Activated CD4-positive, alpha-beta T cell treated with anti-CD3 and anti-CD28 coated beads for 36 hours (primary cell): ENCODE results near the gene DISP3. TPM values are rescaled to one million over a fixed set of nuclear protein-coding genes. Genes with fewer than 3 reads are reported as not detected.

Source experiments
- ATAC-seq: fragments of 200-7000 bp; cut with Tn5 transposase; one replicate; pipeline ENCODE4 v1.10.0; 2021; ENCODE audit warnings: mild to moderate bottlenecking, moderate library complexity
- CTCF ChIA-PET: fragments of 350-600 bp; sonication (Branson Sonifier 250); formaldehyde crosslinking; loops from one replicate; lab custom pipeline; 2021; ENCODE audit warnings: antibody characterized with exemption; lab: Charles Lee
- POLR2A ChIA-PET: fragments of 350-600 bp; sonication (Branson Sonifier 250); formaldehyde crosslinking; loops from one replicate; lab custom pipeline; 2021; ENCODE audit warnings: antibody characterized with exemption, inconsistent platforms; lab: Charles Lee
- DNase-seq: peaks from one replicate; pipeline ENCODE4 v3.0.0-alpha.2; 2020
- H3K27ac Mint-ChIP-seq: one replicate; pipeline ENCODE4 v1.8.0; 2021; ENCODE audit warnings: mixed read lengths
- H3K27me3 Mint-ChIP-seq: one replicate; pipeline ENCODE4 v1.8.0; 2021; ENCODE audit warnings: mixed read lengths
- H3K36me3 Mint-ChIP-seq: one replicate; pipeline ENCODE4 v1.8.0; 2021; ENCODE audit warnings: low read depth, mixed read lengths
- H3K4me1 Mint-ChIP-seq: one replicate; pipeline ENCODE4 v1.8.0; 2021; ENCODE audit warnings: mixed read lengths
- H3K4me3 Mint-ChIP-seq: one replicate; pipeline ENCODE4 v1.8.0; 2021; ENCODE audit warnings: mild to moderate bottlenecking, moderate library complexity, mixed read lengths
- H3K9me3 Mint-ChIP-seq: one replicate; pipeline ENCODE4 v1.8.0; 2021; ENCODE audit warnings: low read depth, mixed read lengths
- intact Hi-C, 2 experiments: fragments of 100-400 bp; cut with DNase I in 1 of 2; cut with micrococcal nuclease in 1 of 2; formaldehyde crosslinking; loops; one replicate each; pipeline versions ENCODE4 v1.14.2 to v1.15.1; 2022 to 2024; cut with DNase I, micrococcal nuclease
- total RNA-seq, 2 experiments: library from RNA; stranded (reverse); gene quantifications; one replicate each; pipeline ENCODE4 v1.2.3, GENCODE V29; 2021

DISP3 gene
- total RNA-seq, 2 experiments from 2014 or later: 0.55 to 0.58 TPM

GRCh38 chr1:11492235-11492634 lies 13.3 kb downstream of the DISP3 start:
- Mint-ChIP-seq H3K4me1 (no peaks in the 10 kb centered on the region), H3K27ac (no peak overlapping the region), H3K9me3 (peaks cover 5% of the 10 kb centered on the region), H3K27me3 (peaks cover 3% of the 10 kb centered on the region), H3K36me3 (no peaks in the 10 kb centered on the region), H3K4me3 (no peak overlapping the region)
- ChIA-PET CTCF (no interaction called here), POLR2A (no interaction called here)
- ATAC-seq: no peak
- intact Hi-C loops: no loop called here
- DNase-seq: no peak

- Mint-ChIP-seq H3K9me3 (peaks cover 5% of the 10 kb centered on the region), H3K27ac (no peak overlapping the region), H3K4me1 (no peaks in the 10 kb centered on the region), H3K36me3 (no peaks in the 10 kb centered on the region), H3K27me3 (peaks cover 5% of the 10 kb centered on the region), H3K4me3 (no peak overlapping the region)
- intact Hi-C loops: no loop called here
- ChIA-PET POLR2A (no interaction called here), CTCF (interaction anchor here (0.7 kb wide), 1 partner anchor 148 kb away, joined by 3 read pairs; no protein-coding TSS in a partner anchor)
- no peak for DNase-seq
- ATAC-seq: no peak
These were observed 15.2 kb downstream of the DISP3 start for GRCh38 chr1:11493972-11494655.

DNA sequence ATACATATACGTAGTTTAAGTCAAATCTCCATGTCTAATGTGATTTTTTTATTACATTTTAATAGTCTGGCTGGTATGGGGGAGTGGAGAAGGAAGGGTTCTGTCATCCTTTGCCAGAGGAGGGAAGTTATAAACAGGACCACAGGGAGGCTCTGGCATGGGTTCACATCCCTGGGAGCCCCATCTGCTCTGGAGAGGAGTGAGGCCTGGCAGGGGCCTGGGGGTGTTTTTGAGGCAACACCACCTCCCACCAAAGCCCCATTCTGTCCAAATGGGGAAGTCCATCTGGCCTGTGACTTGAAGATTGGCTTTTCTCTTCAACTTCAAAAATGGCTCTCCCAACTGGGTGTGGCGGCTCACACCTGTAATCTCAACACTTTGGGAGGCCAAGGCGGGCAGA lies 15.8 kb downstream of the DISP3 start:
- H3K27me3 Mint-ChIP-seq: peaks cover 11% of the 10 kb centered on the region
- ATAC-seq: no peak
- intact Hi-C loops: no loop called here

DNA sequence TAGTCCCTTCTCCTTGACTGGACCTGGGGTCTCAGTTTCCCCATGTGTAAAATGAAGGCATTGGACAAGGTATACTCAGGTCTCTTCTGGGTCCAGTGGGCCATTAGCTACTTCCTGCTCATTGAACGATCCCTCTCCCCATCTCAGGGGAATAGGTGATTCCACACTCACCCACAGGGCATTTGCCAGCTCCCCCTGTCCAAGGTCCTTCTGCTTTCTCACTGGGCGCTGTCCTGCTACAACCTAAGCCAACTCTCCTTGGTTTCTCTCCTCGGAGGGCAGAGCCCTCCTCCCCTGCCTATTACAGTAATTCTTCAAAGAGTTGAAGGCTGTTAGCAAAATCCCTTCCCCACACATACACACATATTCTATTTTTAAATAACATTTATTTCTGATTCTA lies 16.6 kb downstream of the DISP3 start:
- Mint-ChIP-seq H3K9me3 (peaks cover 5% of the 10 kb centered on the region), H3K4me3 (no peak overlapping the region), H3K27me3 (peaks cover 13% of the 10 kb centered on the region), H3K27ac (no peak overlapping the region), H3K36me3 (no peaks in the 10 kb centered on the region), H3K4me1 (no peaks in the 10 kb centered on the region)
- POLR2A ChIA-PET: no interaction called here
- CTCF ChIA-PET: interaction anchor here (0.6 kb wide), 2 partner anchors 56 to 963 kb away, joined by 3 read pairs; no protein-coding TSS in a partner anchor
- intact Hi-C loops: no loop called here
- no peak for DNase-seq
- no peak for ATAC-seq

More for the DNA sequence above, 15.8 kb downstream of the DISP3 start:
- no peak overlapping the region for H3K27ac Mint-ChIP-seq
- CTCF ChIA-PET: no interaction called here
- no peak for DNase-seq
- POLR2A ChIA-PET: no interaction called here
- H3K4me1 Mint-ChIP-seq: no peaks in the 10 kb centered on the region
- peaks cover 5% of the 10 kb centered on the region for H3K9me3 Mint-ChIP-seq
- no peak overlapping the region for H3K4me3 Mint-ChIP-seq
- no peaks in the 10 kb centered on the region for H3K36me3 Mint-ChIP-seq

DNA sequence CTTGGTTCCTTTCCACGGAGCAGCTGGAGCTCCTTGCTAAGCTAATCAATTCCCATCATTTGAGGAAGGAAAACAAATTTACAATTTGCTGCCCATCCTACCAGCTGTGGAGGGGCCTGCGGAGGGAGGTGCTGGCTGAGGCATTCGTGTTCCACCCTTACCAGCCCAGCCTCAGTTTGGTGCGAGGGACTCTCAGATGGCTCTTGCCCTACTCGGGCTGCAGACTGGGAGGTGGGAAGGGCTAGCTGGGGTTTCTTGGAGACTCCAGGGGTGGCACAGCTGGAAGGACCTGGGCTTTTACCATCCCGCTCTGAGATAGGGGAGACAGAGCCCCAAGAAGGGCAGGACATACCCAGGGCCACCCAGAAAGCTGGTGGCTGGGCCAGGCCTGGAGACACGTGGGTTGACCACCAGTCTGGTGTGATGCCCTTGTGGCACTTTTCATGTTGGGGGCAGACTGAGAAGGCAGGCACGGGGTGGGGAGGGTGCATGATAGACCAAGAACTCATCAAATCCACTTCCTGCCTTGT lies 17.7 kb downstream of the DISP3 start:
- Mint-ChIP-seq H3K27me3 (peaks cover 18% of the 10 kb centered on the region), H3K4me3 (no peak overlapping the region), H3K9me3 (peaks cover 5% of the 10 kb centered on the region), H3K36me3 (no peaks in the 10 kb centered on the region), H3K27ac (no peak overlapping the region), H3K4me1 (no peaks in the 10 kb centered on the region)
- CTCF ChIA-PET: no interaction called here
- intact Hi-C loops: no loop called here
- no peak for DNase-seq
- ATAC-seq: no peak
- POLR2A ChIA-PET: no interaction called here

GRCh38 chr1:11498956-11499594 lies 20.1 kb downstream of the DISP3 start:
- Mint-ChIP-seq H3K4me3 (no peak overlapping the region), H3K27me3 (peaks cover 18% of the 10 kb centered on the region), H3K4me1 (no peaks in the 10 kb centered on the region), H3K27ac (no peak overlapping the region), H3K9me3 (no peaks in the 10 kb centered on the region), H3K36me3 (no peaks in the 10 kb centered on the region)
- CTCF ChIA-PET: interaction anchor here (0.6 to 0.8 kb wide), 3 partner anchors 18 to 154 kb away, joined by 3 read pairs; no protein-coding TSS in a partner anchor
- POLR2A ChIA-PET: no interaction called here
- ATAC-seq (no peak), DNase-seq (no peak)
- intact Hi-C loops: no loop called here

DNA sequence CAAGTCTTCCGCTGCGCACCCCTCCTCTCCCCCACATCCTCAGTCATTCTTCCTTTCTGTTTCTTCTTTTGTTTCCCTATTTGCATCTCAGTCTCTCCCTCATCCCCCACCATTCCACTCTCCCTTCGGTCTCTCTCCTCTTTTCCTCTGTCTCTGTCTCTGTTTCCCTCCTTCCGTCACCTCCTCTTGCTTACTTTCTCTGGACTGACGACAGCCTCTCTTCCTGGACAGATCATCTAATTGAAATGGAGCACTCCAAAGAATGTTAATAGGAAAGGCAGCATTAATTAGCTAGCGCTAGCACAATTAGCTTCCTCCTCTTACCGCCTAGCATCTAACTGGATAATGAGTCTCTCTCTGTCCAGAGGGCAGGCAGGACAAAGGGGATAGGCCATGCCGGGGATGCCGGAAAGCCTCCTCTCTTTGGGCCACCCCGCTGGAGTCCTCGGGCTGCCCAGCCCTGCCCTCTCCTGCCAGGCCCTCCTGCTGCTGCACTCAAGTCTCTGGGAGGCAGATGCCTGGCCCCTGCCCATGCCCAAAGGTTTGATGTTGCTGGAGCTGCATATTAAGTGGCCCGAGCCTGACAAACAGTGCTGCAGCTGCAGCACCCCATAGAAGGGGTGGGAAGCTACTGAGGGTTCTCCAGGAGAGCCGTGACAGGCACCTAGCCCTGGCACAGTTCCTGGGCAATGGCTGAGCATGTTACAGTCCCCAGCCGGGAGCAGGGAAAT lies 20.8 kb downstream of the DISP3 start:
- intact Hi-C loops: no loop called here
- no peaks in the 10 kb centered on the region for H3K4me1 Mint-ChIP-seq
- H3K27ac Mint-ChIP-seq: no peak overlapping the region
- ATAC-seq: no peak
- ChIA-PET CTCF (no interaction called here), POLR2A (no interaction called here)
- peaks cover 18% of the 10 kb centered on the region for H3K27me3 Mint-ChIP-seq
- H3K9me3 Mint-ChIP-seq: peaks cover 4% of the 10 kb centered on the region
- DNase-seq: no peak
- no peak overlapping the region for H3K4me3 Mint-ChIP-seq
- no peaks in the 10 kb centered on the region for H3K36me3 Mint-ChIP-seq

DNA sequence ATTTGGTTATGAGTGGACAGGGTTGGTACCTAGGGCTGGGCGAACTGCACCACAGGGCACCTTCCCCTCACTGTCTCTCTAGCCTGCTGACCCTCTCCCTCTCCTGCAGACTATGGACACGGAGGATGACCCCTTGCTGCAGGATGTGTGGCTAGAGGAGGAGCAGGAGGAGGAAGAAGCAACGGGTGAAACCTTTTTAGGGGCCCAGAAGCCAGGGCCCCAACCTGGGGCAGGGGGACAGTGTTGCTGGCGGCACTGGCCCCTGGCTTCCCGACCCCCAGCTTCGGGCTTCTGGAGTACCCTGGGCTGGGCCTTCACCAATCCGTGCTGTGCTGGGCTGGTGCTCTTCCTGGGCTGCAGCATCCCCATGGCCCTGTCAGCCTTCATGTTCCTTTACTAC lies 21.9 kb downstream of the DISP3 start:
- CTCF ChIA-PET: no interaction called here
- intact Hi-C loops: no loop called here
- DNase-seq (no peak), ATAC-seq (no peak)
- Mint-ChIP-seq H3K36me3 (peaks cover 7% of the 10 kb centered on the region), H3K4me1 (no peaks in the 10 kb centered on the region), H3K27me3 (peaks cover 18% of the 10 kb centered on the region), H3K4me3 (no peak overlapping the region), H3K9me3 (peaks cover 14% of the 10 kb centered on the region), H3K27ac (no peak overlapping the region)
- POLR2A ChIA-PET: no interaction called here

GRCh38 chr1:11501491-11501897 lies 22.5 kb downstream of the DISP3 start:
- Mint-ChIP-seq H3K4me3 (peak overlapping the region; percentile 51), H3K27ac (no peak overlapping the region)
- CTCF ChIA-PET: no interaction called here

DNA sequence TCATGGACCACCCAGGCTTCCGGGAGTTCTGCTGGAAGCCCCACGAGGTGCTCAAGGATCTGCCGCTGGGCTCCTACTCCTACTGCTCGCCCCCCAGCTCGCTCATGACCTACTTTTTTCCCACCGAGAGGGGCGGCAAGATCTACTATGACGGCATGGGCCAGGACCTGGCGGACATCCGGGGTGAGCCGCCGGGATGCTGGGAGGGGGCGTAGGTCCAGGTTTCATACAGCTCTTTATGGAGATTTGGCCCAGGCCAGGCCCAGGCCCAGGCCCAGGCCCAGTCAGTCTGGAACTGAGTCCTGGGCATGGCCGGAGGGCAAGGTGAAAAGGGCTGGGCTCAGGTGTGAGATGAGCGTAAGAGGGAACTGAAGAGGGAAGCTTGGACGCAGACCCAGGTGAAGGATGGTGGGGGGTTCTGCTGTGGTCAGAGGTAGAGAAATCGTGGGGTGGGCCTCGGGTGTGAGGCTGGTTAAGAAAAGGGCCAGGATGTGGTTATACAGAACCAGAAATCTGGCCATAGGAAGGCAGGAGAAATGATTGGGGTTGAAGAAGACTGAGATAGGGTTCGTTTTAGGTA lies 23.0 kb downstream of the DISP3 start:
- DNase-seq: no peak
- H3K36me3 Mint-ChIP-seq: peaks cover 13% of the 10 kb centered on the region
- POLR2A ChIA-PET: no interaction called here
- intact Hi-C loops: no loop called here
- no peak overlapping the region for H3K27ac Mint-ChIP-seq
- no peak for ATAC-seq
- H3K4me1 Mint-ChIP-seq: no peaks in the 10 kb centered on the region
- H3K9me3 Mint-ChIP-seq: peaks cover 20% of the 10 kb centered on the region
- H3K27me3 Mint-ChIP-seq: peaks cover 18% of the 10 kb centered on the region
- CTCF ChIA-PET: no interaction called here
- H3K4me3 Mint-ChIP-seq: peak overlapping the region; percentile 51

More at GRCh38 chr1:11501491-11501897, 22.5 kb downstream of the DISP3 start:
- peak; percentile 63 for DNase-seq
- POLR2A ChIA-PET: no interaction called here
- intact Hi-C loops: no loop called here
- ATAC-seq: peak; percentile 87
- Mint-ChIP-seq H3K4me1 (no peaks in the 10 kb centered on the region), H3K27me3 (peaks cover 18% of the 10 kb centered on the region), H3K36me3 (peaks cover 13% of the 10 kb centered on the region), H3K9me3 (peaks cover 20% of the 10 kb centered on the region)

- Mint-ChIP-seq H3K4me3 (no peak overlapping the region), H3K27ac (no peak overlapping the region), H3K36me3 (peaks cover 13% of the 10 kb centered on the region), H3K27me3 (peaks cover 18% of the 10 kb centered on the region), H3K4me1 (no peaks in the 10 kb centered on the region), H3K9me3 (peaks cover 20% of the 10 kb centered on the region)
- ChIA-PET CTCF (no interaction called here), POLR2A (interaction anchor here (0.6 kb wide), 1 partner anchor 405 kb away, joined by 3 read pairs; no protein-coding TSS in a partner anchor)
- DNase-seq (no peak), ATAC-seq (no peak)
- intact Hi-C loops: no loop called here
These were observed 23.6 kb downstream of the DISP3 start for GRCh38 chr1:11502516-11502915.
